GM18505 (cell line): ENCODE data around the gene RDM1.

Experiments used
- ATAC-seq: cut with Tn5 transposase; IDR thresholded peaks from one replicate; pipeline ENCODE4 v1.9.1; 2021; ENCODE audit not compliant: unreplicated experiment
- POLR2A ChIP-seq: IDR thresholded peaks from 4 replicates; pipeline ENCODE4 v1.6.1; 2011; ENCODE audit warnings: borderline replicate concordance; ENCODE audit not compliant: insufficient read depth, insufficient read length; ENCODE audit errors: extremely low read depth

Gene RDM1

DNA sequence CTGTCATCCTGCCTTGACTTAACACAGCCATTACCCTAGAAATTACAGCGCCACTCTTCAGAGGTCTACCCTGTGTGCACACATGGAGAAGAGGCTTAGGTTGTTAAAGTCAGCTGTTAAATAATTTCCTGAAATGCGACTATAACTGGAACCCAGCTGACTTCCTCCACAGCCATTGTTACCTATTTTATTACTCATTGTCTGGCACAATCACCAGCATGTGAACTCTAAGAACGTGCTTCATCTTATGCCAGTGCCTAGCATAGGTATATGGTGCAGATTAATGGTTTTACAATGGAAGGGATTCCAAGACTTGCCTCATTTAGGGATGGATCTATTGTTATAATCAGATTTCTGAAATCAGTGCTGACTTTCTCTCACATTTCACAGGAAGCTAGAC, 11.9 kb downstream of the RDM1 start:
- TF ChIP-seq POLR2A = no peak
- no peak for ATAC-seq

DNA sequence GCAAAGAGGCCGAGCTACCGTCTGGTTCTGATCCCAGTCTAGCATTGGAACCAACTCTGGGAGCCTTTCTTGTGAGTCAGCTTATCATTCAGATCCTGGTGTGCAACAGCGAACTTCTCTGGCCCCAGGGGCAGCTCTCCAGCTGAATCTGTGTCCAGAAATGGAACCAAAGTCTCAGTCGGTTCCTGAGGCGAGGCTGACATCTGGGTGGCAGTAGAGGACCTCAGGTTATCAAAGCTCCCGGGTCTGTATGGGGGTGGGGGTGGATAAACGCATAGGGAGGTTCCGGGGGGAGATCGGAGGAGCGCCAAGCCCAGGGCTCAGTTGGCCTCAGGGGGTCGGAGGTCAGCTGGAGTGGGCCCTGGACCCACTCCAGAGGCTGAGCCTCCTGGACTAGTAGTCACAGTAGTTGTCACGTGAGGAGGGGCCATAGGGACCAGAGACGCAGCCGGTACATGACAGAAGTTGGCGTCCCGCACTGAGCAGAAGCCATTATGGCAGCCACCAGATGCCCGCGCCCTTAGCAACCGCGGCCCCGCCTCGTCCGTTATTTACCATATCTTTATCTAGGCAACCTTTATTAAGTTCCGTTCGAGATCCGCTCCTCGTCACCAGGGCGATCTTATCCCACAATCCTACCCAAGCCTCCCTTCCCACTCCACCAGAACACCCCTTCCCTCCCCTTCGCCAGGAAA, 12.9 kb downstream of the RDM1 start:
- no peak for ATAC-seq
- no peak for TF ChIP-seq POLR2A

DNA sequence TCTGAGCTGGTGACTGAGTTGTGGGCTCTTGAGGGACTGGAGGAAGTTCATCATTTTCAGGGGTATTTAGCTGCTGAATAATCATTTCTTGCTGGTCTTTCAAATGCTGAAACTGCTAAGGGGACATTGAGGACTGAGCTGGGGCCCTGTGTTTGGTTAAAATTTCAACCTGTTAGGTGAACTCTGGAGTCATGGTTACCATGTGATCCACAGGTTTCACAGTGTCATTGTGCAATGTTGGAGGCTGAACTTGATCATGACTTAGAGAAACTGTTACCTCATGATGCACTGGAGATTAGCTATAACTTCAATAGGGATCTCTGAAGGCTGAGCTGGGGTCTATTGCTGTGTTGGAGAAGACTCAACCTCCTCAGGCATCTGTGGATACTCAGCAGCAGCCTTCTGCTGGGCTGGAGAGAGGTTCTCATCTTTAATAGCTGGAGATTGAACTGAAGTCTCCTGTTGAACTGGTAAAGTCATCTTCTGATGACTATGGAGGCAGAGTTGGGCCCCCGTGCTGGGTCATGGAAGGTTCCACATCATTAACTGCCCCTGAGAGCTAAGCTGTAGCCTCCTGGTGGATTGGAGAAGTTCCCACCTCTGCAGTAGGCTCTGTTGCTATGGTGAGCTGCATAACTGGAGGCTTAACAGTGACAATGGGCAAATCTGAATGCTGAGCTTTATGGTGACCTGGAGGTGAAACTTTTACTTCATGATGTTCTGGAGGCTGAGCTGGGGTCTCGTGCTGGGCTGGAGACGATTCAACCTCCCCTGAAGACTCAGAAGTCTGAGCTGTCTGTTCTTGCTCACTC, 15.2 kb downstream of the RDM1 start:
- no peak for ATAC-seq

DNA sequence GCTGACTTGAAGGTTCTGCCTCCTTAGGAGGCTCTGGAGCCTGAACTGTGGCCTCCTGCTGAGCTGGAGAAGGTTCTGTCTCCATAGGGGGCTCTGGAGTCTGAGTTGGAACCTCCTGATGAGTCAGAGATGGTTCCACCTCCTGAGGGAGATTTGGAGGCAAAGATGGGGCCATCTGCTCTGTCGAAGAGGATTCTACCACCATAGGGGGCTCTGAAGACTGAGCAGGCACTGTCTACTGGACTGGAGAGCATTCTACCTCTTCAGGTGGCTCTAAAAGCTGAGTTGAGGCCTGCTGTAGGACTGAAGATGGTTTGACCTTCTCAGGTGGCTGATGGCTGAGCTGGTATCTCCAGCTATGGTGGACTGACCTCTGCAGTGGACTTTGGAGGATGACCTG, 16.2 kb downstream of the RDM1 start:
- ATAC-seq = no peak
- no peak for TF ChIP-seq POLR2A

More for the DNA sequence above, 15.2 kb downstream of the RDM1 start:
- TF ChIP-seq POLR2A = no peak

DNA sequence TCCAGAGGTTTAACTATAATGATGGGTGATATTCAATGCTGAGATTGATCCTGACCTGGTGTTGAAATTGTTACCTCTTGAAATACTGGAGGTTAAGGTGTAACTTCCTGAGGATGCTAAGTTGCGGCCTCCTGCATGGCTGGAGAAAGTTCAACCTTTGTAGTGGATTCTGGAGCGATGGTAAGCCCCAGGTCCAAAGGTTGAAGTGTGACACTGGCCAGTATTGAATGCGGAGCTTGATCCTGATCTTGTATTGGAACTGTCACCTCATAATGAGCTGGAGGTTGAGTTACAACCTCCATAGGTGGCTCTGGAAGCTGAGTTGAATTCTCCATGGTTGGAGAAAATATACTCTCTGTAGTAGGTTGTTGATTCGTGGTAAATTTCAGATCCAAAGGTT, 17.0 kb downstream of the RDM1 start:
- TF ChIP-seq POLR2A = no peak
- ATAC-seq = no peak

DNA sequence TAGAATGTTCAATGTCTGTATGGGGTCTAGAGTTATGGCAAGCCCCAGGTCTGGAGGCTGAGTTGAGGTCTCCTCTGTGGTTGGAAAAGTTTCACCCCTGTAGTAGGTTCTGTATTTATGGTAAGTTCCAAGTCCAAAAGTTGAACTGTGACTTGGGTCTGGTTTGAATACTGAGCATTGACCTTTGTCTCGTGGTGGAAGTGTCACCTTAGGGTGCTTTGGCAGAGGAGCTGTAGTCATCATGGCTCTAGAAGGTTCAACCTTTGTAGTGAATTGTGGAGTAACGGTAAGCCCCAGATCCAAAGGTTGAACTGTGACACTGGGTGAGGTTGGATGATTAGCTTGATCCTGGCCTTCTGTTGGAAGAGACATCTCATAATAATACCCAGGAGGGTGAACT, 17.6 kb downstream of the RDM1 start:
- no peak for TF ChIP-seq POLR2A
- ATAC-seq = no peak

DNA sequence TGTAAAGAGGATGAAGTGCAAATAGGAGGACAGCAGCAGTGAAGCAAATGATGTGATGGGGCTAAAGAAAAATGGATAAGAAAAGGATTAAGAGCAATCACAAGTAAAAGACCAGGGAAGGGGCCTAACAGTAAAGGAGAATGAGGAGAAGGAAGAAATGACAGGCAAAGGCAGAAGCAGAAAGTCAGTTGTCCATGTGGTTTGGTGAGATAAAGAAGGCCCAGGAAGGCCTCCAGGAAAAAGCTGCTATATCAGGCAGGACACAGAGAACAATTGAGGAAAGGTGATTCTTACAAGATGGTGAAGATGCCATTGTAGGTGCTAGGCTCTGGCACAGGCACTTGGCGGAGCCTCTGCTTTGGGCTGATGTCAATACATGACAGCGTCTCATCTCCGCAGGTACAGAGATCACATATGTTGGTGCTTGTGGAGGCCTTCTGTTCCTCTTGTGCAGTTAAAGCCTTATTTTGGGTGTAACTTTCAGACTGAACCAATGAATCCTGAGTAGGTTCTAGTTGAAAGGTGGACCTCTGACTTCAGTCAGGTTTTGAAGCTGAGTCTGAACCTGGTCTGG, 18.1 kb downstream of the RDM1 start:
- no peak for TF ChIP-seq POLR2A
- no peak for ATAC-seq

DNA sequence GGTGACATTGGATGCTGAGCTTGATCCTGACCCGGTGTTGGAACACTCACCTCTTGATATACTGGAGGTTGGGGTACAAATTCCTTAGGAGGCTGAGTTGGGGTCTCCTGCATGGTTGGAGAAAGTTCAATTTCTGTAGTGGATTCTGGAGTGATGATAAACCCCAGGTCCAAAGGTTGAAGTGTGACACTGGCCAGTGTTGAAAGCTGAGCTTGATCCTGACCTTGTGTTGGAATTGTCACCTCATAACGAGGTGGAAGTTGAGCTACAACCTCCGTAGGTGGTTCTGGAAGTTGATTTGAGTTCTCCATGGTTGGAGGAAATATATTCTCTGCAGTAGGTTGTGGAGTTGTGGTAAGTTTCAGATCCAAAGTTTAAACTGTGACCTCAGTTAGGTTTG, 21.2 kb downstream of the RDM1 start:
- ATAC-seq = no peak
- no peak for TF ChIP-seq POLR2A

DNA sequence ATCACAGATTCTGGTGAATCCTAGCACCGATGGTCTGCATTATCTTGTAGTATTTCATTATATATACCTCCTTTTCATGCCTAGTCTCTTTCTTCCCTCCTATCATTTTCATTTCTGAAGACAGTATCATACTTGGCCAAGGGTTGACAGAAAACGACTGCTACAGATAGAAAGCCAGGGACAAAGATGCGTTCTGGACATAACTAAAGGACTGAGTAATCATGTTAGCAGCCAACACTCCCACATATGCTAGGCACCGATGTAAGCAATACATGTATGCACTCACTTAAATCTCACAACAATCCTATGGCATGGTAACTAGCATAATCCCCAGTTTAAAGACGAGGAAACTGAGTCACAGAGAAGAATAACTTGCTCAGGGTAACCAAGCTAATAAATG, 22.9 kb downstream of the RDM1 start:
- no peak for ATAC-seq
- TF ChIP-seq POLR2A = no peak

DNA sequence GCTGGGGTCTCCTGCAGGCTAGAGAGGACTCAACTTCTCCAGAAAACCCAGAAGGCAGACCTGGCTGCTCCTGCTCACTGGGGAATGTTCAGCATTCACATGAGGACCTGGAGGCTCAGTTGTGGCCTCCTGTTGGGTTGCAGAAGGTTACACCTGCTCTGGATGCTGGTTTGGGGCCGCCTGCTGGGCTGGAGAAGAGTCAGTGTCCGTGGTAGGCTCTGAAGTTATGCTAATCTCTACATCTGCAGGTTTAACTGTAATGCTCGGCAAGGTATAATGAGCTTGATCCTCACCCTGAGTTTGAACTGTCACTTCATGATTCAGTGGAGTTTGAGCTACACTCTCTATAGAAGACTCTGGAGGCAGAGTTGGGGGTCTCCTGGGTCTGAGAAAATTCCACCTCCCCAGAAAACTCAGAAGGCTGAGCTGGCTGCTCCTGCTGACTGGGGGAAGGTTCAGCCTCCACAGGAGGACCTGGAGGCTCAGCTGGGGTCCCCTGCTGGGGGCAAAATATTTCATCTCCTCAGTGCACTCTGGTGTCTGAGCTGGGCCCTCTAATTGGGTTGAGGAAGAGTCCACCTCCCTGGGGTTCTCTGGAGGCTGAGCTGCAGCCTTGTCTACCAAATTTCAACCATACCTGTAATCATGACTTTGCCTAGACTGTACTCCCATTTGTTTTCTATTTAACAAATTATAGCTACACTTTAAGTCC, 23.5 kb downstream of the RDM1 start:
- TF ChIP-seq POLR2A = no peak
- no peak for ATAC-seq

DNA sequence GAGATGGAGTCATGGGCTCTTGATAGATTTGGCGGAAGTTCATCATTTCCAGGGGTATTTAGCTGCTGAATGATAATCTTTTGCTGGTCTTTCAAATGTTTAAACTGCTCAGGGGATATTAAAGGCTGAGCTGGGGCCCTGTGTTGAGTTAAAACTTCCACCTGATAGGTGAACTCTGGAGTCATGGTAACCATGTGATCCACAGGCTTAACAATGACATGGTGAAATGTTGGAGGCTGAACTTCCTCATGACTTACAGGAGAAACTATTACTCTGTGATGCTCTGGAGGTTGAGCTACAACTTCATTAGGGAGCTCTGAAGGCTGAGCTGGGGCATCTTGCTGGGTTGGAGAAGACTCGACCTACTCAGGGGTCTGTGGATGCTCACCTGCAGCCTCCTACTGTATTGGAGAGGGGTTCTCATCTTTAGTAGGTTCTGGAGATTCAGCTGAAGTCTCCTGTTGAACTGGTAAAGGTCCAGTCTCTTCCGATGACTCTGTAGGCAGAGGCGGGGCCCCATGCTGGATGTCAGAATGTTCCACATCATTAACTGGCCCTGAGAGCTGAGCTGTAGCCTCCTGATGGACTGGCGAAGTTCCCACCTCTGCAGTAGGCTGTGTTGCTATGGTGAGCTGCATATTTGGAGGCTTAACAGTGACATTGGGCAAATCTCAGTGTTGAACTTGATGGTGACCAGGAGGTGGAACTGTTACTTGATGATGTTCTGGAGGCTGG, 24.2 kb downstream of the RDM1 start:
- ATAC-seq = no peak
- TF ChIP-seq POLR2A = no peak

DNA sequence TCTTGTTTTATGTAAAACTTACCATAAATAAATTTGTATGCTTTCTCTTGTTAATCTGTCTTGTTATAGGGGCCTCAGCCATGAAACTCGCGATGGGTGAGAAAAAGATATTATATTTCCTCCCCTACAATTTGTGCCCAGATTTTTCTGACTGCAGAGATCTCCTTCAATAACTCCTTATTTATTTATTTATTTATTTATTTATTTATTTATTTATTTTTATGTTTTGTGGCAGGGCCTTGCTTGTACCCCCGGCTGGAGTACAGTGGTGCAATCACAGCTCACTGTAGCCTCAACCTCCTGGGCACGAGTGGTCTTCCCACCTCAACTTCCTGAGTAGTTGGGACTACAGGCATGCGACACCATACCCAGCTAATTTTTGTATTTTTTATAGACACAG, 27.1 kb downstream of the RDM1 start:
- no peak for TF ChIP-seq POLR2A
- no peak for ATAC-seq
